Hematopoietic multipotent progenitor cell treated with erythropoietin and hydrocortisone succinate and interleukin-3 and kit ligand, for 8 days (in vitro differentiated cells): Measurements from ENCODE around the gene CREBBP.
A peak's percentile ranks its signal among the peaks of the same experiment; 100 is the strongest.

Source experiments
- DNase-seq: peaks from one replicate; pipeline ENCODE4 v3.0.0-alpha.2; 2015

Gene CREBBP

DNA sequence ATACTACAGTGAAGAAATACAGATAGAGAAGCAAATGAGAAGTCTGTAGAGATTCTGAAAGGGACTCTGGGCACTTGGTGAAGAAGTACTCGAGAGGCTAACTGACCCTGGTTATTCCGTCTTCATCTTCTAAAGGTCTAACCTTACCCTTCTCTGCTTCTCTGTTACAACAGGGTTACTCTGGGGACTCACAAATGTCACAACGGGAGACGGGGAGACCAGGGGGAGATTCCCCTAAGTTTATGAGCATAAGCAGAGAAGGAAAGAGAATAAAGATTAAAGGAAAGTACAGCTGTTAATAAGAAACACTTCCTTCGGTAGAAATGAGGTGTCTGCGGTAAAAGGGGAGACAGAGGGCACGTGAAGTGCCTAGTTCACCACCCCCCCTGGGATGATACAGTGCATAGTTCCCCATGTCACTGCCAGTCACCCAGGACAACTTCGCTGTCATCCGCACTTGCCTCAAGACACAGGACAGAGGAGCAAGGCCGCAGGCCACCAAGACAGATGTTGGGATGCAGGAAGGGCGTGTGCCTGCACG lies 88.0 kb downstream of the CREBBP start:
- DNase-seq, result no peak

- DNase-seq, result no peak
These were observed 88.8 kb downstream of the CREBBP start for GRCh38 chr16:3791701-3792100.

GRCh38 chr16:3789375-3790099 lies 91.0 kb downstream of the CREBBP start:
- DNase-seq, result no peak

GRCh38 chr16:3788711-3789374 lies 91.7 kb downstream of the CREBBP start:
- DNase-seq, result no peak

- DNase-seq, result no peak
These were observed 92.4 kb downstream of the CREBBP start for GRCh38 chr16:3787924-3788661.

- DNase-seq, result no peak
These were observed 95.1 kb downstream of the CREBBP start for GRCh38 chr16:3785413-3785812.

DNA sequence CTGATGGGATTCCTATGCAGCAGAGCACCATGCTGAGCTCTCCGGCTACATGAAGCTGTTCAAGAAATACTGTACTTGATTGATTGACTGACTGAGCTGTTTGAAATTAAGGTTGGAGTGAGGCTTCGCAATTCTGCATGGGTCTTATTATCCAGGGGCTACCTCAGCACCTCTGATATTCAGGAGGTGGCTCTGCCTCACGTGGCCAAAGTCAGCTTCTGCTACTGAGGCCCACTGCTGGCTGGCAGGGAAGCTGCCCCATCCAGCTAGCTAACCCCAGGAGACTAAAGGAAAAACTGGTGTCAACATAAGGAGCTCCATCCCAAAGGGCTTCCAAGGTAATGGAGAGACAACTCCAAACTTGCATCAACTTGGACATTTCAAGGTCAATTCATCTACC lies 97.0 kb downstream of the CREBBP start:
- DNase-seq, result no peak

DNA sequence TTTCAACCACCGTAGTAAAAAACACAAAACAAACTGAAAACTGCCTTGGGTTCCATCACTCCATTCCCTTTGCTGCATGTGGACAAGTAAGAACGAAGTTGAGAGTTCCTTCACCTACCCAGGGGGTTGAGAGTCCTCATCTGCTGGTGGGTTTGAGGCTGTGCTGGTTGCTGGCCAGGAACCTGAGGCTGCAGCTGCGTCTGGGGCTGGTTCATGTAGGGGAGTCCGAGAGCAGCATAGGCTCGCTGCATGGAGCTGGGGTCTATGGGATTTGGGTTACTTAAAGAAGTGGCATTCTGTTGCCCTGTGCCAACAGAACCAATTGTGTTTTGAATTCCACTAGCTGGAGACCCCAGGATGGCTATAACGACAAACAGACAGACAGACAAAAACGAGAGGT lies 97.9 kb downstream of the CREBBP start:
- DNase-seq, result no peak

GRCh38 chr16:3781421-3781820 lies 99.1 kb downstream of the CREBBP start:
- DNase-seq, result no peak

GRCh38 chr16:3780570-3780969 lies 99.9 kb downstream of the CREBBP start:
- DNase-seq, result peak; percentile 72

GRCh38 chr16:3776316-3776715 lies 104.2 kb downstream of the CREBBP start:
- no peak for DNase-seq

GRCh38 chr16:3774819-3775218 lies 105.7 kb downstream of the CREBBP start:
- DNase-seq, result no peak

DNA sequence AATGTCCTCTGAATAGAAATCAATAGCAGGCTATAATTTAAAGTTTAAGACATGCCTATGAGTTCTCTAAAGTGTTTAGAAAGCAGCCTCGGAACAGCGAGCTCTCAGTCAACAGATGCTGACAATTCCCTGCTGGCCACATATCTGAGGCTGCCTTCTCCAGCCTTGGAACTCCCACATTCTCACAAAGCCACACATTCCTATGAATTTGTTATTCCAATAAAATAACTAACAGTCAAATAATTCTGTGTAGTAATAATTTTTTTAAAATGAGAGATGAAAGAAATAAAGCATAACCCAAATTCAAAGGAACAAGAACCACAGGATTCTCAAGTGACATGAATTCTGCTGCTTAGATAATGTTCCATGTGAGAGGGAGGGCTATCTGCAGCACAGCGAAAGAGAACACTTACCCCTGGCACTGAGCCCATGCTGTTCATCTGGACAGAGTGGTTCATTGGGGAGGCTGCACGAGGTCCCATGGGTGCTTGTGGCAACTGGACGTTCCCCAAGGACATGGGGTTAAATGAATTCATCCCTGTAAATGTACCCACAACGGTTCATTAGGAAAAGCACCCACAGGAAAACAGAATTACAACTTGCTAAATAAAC lies 106.3 kb downstream of the CREBBP start:
- DNase-seq, result no peak

DNA sequence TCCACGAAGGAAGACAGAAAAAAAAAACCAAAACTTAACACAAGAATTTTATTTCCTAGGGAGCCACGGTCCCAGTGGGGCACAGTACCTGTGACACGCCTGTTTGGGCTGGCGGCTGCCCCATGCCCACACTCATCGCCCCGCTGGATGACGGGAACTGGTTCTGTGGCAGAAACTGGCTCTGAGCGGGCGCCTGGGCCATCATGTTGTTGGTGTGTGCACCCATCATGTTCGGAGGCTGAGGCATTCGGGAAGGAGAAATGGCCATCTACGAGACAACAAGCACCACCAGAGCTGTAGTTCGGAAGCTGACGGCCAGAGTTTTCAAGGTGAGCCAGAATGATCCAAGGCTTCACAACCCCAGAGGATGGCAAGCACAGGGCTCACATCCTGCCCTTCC lies 106.8 kb downstream of the CREBBP start:
- no peak for DNase-seq

DNA sequence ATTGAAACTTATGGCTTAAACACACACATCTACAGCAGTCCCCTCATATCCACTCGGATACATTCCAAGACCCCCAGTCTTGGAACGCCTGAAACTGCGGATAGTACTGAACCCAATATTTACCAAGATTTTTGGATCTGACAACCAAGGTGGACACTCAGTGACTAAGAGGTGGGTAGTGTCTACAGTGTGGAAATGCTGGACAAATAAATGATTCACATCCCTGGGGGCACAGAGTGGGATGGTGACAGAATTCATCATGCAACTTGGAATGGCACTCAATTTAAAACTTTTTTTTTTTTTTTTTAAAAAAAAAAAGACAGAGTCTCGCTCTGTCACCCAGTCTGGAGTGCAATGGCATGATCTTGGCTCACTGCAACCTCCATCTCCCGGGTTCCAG lies 109.0 kb downstream of the CREBBP start:
- no peak for DNase-seq

DNA sequence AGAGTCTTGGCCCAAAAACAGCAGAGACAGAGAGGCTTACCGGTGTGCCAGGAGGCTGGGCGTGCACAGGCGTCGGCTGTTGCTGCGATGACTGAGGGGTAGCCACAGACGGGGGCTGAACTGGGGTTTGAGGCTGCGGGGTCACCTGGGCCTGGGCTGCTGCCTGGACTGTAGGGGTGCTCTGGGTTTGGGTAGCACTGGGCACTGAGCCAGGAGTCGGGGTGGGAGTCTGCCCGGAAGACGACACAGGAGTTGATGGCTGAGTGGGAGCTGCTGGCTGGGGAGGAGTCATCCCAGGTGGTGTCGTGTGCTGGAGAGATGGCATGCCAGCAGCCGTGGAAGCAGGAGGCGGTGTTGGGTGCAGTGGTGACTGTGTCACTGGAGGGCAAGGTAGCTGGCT lies 110.0 kb downstream of the CREBBP start:
- DNase-seq, result no peak

- DNase-seq, result no peak
These were observed 110.6 kb downstream of the CREBBP start for GRCh38 chr16:3769942-3770341.

DNA sequence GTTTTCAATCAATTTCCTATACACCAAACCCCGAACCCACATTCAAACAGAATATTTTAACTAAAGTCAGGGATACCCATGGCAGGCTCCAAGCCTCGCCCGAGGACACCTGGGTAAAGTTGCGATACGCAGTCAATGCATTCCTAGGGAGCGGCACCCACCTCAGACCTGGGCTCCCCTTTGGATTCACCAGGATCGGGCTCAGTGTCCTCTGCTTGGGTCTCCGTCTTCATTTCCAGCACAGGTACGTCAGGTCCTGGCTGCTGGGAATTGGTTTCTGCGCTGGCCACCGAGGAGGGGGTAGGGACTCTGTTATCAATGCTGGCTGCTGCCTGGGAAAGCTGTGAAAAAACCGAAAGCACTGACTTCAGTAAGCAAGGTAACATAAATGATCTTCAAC lies 111.5 kb downstream of the CREBBP start:
- no peak for DNase-seq

- no peak for DNase-seq
These were observed 113.1 kb downstream of the CREBBP start for GRCh38 chr16:3767333-3767986.

GRCh38 chr16:3766177-3766576 lies 114.3 kb downstream of the CREBBP start:
- no peak for DNase-seq

- no peak for DNase-seq
These were observed 116.1 kb downstream of the CREBBP start for GRCh38 chr16:3764409-3764808.

- DNase-seq, result no peak
These were observed 118.3 kb downstream of the CREBBP start for GRCh38 chr16:3762107-3762750.
